ENCODE data around the gene SEC14L2. TPM values are rescaled to one million over a fixed set of nuclear protein-coding genes. Genes with fewer than 3 reads are reported as not detected.
A peak's percentile ranks its signal among the peaks of the same experiment; 100 is the strongest.

The SEC14L2 gene
- total and polyA plus RNA-seq, 2 of the 8 experiments (the other 6 are each of a cell fraction or from before 2014, with no cell fraction given) = 2.8 to 3.2 TPM

DNA sequence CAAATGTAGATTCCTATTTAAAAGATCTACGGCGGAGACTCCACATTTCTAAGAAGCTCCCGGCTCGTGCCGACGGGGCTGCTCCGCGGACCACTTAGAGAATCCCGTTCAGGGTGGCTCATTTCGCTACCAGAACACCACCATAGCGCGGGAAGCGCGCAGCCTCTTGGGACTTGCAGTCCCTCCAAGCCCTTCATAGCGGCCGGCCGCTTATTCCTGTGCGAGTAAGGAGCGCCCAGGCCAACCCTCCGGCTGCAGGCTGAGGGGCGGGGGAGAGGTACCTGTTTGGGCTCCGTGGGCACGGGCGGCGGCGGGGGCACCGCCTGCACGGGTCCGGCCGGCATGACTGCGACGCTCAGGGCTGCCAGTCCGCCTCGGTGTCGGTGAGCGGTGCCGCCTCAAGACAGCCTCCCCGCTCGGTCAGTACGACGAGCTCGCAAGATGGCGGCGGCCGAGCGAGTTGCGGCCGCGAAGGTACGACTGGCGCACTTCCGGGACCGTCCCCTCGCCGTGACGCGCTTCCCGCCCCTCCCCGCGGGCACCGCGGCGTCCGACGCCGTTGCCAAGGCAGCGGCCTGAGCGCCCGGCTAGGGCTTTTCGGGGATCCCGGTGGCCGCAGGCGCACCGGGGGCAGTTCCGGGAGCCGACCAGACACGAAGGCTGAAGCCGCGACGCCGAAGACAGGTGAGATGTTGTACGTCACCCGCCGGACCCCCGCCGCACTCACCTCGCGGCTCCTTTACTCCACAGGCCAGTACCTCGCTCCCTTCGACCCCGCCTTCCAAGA lies 40.2 kb upstream of the SEC14L2 start, which contains the start of the genes CCDC157 and SF3A1 (continued):
- TF ChIP-seq, protein P1, sequence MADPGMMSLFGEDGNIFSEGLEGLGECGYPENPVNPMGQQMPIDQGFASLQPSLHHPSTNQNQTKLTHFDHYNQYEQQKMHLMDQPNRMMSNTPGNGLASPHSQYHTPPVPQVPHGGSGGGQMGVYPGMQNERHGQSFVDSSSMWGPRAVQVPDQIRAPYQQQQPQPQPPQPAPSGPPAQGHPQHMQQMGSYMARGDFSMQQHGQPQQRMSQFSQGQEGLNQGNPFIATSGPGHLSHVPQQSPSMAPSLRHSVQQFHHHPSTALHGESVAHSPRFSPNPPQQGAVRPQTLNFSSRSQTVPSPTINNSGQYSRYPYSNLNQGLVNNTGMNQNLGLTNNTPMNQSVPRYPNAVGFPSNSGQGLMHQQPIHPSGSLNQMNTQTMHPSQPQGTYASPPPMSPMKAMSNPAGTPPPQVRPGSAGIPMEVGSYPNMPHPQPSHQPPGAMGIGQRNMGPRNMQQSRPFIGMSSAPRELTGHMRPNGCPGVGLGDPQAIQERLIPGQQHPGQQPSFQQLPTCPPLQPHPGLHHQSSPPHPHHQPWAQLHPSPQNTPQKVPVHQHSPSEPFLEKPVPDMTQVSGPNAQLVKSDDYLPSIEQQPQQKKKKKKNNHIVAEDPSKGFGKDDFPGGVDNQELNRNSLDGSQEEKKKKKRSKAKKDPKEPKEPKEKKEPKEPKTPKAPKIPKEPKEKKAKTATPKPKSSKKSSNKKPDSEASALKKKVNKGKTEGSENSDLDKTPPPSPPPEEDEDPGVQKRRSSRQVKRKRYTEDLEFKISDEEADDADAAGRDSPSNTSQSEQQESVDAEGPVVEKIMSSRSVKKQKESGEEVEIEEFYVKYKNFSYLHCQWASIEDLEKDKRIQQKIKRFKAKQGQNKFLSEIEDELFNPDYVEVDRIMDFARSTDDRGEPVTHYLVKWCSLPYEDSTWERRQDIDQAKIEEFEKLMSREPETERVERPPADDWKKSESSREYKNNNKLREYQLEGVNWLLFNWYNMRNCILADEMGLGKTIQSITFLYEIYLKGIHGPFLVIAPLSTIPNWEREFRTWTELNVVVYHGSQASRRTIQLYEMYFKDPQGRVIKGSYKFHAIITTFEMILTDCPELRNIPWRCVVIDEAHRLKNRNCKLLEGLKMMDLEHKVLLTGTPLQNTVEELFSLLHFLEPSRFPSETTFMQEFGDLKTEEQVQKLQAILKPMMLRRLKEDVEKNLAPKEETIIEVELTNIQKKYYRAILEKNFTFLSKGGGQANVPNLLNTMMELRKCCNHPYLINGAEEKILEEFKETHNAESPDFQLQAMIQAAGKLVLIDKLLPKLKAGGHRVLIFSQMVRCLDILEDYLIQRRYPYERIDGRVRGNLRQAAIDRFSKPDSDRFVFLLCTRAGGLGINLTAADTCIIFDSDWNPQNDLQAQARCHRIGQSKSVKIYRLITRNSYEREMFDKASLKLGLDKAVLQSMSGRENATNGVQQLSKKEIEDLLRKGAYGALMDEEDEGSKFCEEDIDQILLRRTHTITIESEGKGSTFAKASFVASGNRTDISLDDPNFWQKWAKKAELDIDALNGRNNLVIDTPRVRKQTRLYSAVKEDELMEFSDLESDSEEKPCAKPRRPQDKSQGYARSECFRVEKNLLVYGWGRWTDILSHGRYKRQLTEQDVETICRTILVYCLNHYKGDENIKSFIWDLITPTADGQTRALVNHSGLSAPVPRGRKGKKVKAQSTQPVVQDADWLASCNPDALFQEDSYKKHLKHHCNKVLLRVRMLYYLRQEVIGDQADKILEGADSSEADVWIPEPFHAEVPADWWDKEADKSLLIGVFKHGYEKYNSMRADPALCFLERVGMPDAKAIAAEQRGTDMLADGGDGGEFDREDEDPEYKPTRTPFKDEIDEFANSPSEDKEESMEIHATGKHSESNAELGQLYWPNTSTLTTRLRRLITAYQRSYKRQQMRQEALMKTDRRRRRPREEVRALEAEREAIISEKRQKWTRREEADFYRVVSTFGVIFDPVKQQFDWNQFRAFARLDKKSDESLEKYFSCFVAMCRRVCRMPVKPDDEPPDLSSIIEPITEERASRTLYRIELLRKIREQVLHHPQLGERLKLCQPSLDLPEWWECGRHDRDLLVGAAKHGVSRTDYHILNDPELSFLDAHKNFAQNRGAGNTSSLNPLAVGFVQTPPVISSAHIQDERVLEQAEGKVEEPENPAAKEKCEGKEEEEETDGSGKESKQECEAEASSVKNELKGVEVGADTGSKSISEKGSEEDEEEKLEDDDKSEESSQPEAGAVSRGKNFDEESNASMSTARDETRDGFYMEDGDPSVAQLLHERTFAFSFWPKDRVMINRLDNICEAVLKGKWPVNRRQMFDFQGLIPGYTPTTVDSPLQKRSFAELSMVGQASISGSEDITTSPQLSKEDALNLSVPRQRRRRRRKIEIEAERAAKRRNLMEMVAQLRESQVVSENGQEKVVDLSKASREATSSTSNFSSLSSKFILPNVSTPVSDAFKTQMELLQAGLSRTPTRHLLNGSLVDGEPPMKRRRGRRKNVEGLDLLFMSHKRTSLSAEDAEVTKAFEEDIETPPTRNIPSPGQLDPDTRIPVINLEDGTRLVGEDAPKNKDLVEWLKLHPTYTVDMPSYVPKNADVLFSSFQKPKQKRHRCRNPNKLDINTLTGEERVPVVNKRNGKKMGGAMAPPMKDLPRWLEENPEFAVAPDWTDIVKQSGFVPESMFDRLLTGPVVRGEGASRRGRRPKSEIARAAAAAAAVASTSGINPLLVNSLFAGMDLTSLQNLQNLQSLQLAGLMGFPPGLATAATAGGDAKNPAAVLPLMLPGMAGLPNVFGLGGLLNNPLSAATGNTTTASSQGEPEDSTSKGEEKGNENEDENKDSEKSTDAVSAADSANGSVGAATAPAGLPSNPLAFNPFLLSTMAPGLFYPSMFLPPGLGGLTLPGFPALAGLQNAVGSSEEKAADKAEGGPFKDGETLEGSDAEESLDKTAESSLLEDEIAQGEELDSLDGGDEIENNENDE (IDR thresholded peaks at IDR 0.05; ENCODE audit: insufficient replicate concordance, low read length) = no peak
- TF ChIP-seq NRF1 (IDR thresholded peaks at IDR 0.05; ENCODE audit: low read depth, low read length) = no peak
- TF ChIP-seq GABPA (IDR thresholded peaks at IDR 0.05; ENCODE audit: borderline replicate concordance, insufficient read depth, low read length) = peak; percentile 94
- peak; percentile 64 for TF ChIP-seq BRCA1 (IDR thresholded peaks at IDR 0.05; ENCODE audit: low read depth, low read length)
- peak; percentile 89 for TF ChIP-seq TAF1 (IDR thresholded peaks at IDR 0.05; ENCODE audit: low read depth, low read length)
- TF ChIP-seq ASH2L (IDR thresholded peaks at IDR 0.05; ENCODE audit: low read length) = peak; percentile 90
- TF ChIP-seq, protein P2, sequence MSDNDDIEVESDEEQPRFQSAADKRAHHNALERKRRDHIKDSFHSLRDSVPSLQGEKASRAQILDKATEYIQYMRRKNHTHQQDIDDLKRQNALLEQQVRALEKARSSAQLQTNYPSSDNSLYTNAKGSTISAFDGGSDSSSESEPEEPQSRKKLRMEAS (IDR thresholded peaks at IDR 0.05) = peak; percentile 50
- peak; percentile 47 for TF ChIP-seq SAP30 (IDR thresholded peaks at IDR 0.05; ENCODE audit: insufficient read depth, insufficient replicate concordance, low read length)
- TF ChIP-seq RBBP5 (IDR thresholded peaks at IDR 0.05; ENCODE audit: borderline replicate concordance, low read depth, low read length) = peak; percentile 93
